DMS114 treated with DMSO at 0.1 percent for 48 hours (cell line): ENCODE results near the gene SOCS1.
"Not testable (repeated sequence)": the region's sequence is repeated elsewhere in the genome, so short reads cannot be mapped to it uniquely, and the experiment has no call there.

Experiments used
- DNase-seq: peaks from one replicate; lab custom pipeline; 2025; ENCODE audit not compliant: unreplicated experiment; lab: John Stamatoyannopoulos, UW

SOCS1 gene, protein sequence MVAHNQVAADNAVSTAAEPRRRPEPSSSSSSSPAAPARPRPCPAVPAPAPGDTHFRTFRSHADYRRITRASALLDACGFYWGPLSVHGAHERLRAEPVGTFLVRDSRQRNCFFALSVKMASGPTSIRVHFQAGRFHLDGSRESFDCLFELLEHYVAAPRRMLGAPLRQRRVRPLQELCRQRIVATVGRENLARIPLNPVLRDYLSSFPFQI

DNA sequence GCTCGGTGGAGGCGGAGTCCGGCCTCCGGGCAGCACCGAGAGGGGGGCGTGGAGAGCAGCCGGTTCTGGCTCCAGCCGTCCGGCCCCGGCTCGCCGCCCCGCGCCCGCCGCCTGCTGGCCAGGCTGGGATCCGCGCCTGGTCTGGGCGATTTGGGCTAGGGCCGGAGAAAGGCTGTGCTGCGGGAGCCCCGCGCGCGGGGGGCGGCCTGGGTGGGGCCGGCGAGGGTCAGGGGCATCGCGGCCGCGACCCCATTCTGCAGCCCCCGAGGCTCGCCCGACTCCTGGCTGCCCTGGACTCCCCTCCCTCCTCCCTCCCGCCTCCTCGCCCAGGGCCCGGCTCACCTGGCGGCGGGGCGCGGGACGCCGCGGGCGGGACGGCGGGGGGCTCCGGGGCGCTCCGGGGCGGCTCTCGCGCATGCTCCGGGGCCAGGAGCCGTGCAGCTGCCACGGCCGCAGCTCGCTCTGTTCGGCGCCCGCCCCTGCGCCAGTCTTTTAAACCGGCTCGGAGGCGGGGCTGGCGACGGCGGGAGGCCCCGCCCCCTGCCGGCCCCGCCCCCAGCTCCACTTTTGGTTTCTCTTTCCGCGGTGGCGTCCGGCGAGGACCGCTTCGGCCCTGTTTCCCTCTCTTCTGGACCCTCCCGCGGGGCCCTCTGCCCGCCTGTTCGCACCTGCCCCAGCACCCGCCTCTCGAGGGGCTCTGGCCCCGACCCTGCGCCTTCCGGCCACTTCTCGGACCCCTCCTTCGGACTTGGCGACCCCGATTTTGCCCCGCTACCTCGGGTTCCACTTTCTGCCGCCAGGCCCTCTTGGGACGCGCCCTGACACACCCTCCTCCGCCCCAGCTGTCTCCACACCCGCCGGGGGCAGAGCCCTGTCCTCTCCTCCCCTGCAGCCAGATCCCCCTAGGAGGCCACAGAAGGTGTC, at the start of gene SOCS1:
TSS of gene SOCS1 (minus strand) at position 468 of the 924 bp plus-strand sequence. CDS start 726 bp downstream, outside the sequence.
- DNase-seq: peak; percentile 58

DNA sequence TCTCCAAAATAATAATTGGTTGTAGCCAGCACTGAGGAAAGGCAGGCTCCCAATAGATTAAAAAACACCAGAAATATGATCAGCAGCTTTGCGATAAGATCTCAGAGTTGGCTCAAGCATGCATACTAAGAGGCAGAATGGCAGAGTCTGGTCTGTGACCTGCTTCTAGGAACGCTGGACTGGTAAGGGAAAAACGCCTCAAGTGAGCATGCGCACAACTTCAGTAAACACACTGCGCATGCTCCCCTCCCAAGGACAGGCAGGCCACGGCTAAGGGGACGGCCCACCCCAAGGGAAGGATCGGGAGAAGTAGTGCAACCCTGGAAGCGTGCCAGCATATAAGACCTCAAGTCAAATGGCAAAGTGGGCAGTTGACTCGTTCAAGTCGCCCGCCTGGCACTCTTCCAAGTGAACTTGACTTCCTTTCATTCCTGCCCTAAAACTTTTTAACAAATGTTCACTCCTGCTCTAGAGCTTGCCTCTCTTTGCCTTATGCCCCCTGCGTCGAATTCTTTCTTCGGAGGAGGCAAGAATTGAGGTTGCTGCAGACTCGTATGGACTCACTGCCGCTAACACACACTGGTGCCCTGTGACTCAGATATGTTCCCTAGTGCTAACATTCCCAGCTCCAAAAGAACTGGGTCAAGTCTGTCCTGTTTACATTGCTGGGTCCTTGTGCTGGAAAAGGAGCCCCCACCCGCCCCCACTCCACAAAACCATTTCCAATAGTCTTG, 47.6 kb upstream of the SOCS1 start:
- DNase-seq: no peak

DNA sequence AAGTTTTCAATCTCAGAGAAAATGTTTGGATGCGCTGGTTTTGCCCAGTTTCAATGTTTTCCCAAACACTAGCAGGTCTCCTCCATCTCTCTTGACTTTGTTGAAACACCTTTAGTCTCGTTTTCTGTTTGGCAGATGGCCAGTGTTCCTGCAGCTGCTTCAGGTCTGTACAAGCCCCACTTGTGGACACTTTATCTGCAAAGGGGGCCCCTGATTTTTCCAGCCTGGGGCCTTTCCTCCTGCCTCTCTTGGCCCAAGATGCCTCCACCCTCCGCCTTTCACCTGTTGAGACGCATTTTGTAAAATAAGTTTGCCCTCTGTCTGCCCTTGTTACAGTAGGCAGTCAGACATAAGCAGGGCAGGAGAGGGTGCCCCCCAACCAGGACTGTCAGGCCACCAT, 47.0 kb upstream of the SOCS1 start:
- DNase-seq: no peak

DNA sequence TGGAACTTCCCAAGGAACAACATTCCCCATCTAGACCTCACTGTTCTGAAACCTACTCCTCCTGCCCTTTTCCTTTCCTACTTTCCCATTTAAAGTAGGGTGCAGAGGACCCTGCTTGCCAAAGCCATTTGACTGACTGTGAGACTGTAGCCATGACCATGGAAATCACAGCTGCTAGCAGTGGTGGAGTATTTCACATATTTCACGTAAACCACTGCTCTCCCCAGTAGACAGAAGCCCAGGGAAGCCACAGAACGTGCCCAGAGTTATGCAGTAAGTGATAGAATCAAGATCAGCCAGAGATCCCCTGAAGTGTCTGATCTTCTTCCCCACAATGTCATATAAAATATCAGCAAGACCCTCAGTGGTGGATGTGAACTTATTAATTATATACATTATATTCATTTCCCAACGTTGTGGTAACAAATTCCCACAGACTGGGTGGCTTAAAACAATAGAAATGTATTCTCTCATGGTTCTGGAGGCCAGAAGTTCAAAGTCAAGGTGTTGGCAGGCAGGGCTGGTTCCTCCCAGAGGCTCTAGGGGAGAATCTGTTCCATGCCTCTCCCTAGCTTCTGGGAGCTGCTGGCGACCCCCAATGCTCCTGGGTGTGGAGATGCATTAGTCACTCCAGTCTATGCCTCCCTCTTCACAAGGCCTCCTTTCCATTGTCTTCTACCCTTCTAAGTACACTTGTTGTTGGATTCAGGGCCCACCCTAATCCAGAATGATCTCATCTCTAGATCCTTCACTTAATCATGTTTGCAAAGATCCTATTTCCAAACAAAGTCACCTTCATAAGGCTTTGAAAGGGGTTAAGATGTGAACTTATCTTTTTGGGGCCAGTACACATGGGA, 45.9 kb upstream of the SOCS1 start:
- DNase-seq: no peak

DNA sequence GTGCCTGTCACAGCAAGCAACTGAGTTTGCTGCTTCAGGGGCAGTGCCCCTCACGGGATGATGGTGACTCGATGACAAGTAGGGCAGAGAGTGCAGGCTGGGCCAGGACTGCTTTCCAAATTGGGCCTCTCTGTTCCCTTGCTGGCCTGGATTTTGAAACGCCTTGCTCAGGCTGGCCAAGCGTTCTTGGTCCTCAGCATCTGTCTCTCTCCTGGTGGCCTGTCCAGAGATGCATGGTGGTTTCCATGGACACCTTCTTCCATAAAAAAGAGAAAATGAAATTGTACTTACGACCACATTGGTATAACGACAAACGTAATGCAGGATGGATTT, 44.5 kb upstream of the SOCS1 start:
- DNase-seq: no peak

DNA sequence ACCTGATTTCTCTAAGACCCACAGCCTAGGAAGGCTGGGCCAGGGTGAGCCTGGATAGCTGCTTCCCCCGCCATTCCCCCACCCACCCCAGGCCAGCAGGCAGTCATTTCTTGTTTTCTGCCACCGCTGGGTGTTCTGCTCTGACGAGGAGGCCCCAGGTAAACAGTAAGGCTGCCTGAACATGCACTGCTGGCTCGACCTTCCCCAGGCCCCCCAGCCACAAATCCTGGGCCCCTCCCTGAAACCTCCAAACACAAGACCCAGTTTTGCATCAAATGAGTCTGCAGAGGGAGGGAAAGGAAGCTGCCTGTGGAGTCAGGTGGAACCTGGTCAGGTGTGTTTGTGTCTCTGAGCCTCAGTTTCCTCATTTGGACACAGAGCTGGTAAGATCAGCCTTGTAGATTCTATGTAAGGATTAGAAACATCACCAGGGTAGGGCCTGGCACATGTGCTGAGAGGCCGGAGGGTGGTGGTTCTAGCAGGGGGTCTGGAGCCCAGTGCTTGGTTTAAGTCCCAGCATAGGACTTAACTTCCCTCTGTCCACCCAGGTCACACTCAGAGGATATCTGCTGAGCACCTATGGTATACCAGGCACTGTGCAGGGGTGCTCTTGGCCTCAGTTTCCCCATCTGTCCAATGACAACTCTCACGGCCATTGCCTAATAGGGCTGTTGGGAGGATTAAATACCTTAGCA, 44.0 kb upstream of the SOCS1 start:
- DNase-seq: no peak

DNA sequence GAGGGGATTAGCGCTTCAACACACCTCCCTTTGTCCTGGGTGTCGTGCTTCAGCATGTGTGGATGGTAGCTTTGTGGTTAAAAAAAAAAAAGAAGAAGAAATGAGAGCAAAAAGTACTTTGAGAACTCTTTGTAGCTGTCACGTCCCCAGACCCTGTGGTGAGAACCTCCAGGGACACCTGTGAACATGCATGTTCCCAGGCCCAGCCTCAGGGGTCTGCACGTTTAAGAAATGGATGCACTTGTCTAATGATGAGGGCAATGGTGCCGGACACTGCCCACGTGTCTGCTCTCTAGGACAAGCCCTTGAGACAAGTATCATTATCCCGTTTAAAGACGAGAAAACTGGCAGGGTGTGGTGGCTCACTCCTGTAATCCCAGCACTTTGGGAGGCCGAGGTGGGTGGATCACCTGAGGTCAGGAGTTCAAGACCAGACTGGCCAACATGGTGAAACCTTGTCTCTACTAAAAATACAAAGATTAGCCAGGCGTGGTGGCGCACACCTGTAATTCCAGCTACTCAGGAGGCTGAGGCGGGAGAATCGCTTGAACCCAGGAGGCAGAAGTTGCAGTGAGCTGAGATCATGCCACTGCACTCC, 43.0 kb upstream of the SOCS1 start:
- not testable (repeated sequence) for DNase-seq

DNA sequence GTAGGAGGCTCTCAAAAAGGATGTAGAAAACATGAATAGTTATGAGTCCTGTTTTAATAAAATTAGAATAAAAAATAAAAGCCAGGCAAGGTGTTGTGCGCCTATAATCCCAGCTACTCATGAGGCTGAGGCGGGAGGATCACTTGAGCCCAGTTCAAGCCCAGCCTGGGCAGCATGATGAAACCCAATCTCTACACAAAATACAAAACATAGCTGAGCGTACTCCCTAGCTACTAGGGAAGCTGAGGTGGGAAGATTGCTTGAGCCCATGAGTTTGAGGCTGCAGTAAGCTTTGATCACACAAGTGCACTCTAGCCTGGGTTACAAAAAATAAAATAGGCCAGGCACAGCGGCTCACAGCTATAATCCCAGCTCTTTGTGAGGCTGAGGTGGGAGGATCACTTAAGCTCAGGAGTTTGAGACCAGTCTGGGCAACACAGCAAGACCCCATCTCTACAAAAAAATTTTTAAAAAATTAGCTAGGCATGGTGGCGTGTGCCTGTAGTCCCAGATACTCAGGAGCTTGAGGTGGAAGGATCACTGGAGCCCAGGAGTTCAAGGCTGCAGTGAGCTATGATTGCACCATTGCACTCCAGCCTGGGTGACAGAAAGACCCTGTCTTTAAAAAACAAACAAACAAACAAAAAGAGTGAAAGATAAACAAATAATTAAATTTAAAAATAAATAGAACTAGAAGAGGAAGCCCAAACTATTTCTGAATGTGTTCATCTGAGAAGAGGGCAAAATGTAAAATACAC, 42.3 kb upstream of the SOCS1 start:
- DNase-seq: no peak

DNA sequence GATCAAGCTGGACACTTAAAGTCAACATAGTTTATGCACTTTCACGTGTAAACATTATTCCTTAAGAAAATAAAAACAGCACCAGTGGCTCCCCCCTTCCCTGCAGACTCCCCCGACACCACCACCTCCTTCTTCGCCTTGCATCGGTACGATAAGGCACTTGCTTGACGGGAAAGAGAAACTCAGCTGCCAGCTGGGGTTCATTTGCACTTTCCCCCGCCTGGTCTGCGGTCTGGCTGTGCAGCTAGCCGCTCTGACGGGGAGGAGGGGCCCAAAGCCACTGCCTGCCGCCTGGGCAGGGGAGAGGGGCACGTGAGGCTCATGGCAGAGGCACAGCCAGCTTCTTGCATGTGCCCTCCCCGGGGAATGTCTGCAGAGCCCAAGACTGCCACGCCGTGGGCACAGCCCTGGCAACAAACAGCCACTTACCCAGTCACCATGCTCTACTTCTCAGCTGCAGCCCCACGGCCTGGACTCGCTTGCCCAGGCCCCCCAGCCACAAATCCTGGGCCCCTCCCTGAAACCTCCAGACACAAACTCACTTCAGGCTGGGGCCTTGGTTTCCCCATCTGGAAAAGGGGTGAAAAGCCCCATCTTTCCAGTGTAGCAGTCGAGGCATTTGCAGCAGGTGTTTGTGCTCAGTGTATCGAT, 41.6 kb upstream of the SOCS1 start:
- DNase-seq: no peak

DNA sequence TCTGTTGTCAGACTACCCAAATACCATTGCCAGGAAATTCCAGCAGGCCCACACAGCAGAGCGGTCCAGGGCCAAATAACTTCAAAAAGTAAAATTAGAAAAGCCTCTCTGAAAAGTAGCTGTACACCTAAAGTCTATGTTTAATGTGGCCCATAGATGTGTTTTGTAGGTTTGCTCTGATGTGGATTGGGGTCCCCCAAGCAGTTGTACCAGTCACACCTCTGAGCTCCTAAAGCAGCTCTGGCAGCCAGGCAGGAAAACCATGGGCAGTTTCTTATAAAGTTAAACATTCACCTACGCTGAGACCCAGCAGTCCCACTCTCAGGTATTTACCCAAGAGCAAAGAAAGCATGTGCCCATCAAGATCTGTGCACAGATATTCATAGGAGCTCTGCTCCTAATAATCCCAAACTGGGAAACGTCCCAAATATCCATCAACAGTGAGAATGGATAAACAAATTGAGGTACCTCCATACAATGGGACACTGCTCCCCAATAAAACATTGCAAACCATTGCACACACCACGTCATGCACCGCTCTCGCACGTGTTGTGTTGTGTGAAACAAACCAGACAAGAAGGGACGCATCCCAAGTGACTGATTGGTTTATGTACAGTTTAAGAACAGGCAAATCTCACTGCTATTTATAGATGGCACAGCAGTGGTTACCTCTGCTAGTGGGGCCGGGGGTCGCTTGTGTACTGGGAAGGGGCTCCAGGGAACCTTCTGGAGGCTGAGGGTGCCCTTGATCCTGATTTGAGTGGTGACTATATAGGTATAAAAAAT, 40.9 kb upstream of the SOCS1 start:
- DNase-seq: no peak

DNA sequence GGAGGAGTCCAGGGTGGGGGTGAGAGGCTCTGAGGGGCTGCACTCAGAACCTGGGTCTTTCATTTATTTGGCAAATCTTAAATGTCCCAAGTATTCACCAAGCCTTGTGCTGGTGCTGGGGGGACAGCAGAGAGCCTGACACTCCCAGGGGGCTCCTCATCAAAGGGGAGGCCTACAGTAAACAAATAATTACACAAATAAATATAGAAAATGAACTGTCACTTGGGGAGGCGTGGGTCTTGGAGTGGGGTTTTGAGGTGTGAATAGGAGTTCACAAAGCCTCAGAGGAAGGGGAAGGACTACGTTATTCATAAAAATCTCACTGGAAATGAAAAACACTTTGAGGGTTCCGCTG, 40.3 kb upstream of the SOCS1 start:
- DNase-seq: no peak

DNA sequence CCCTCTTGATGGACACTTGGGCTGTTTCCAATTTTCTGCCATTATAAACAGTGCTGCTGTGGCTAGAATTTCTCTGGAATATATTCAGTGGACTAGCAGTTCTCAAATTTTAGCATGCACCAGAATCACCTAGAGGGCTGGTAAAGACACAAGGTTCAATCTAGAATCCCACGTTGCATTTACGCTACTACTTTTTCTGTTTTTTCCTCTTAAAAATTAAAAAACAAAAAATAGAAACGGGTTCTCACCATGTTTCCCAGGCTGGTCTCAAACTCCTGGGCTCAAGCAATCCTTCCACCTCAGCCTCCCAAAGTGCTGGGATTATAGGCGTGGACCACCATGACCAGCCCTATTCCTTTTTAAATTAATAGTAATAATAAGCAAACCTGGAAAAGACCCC, 39.7 kb upstream of the SOCS1 start:
- DNase-seq: no peak

DNA sequence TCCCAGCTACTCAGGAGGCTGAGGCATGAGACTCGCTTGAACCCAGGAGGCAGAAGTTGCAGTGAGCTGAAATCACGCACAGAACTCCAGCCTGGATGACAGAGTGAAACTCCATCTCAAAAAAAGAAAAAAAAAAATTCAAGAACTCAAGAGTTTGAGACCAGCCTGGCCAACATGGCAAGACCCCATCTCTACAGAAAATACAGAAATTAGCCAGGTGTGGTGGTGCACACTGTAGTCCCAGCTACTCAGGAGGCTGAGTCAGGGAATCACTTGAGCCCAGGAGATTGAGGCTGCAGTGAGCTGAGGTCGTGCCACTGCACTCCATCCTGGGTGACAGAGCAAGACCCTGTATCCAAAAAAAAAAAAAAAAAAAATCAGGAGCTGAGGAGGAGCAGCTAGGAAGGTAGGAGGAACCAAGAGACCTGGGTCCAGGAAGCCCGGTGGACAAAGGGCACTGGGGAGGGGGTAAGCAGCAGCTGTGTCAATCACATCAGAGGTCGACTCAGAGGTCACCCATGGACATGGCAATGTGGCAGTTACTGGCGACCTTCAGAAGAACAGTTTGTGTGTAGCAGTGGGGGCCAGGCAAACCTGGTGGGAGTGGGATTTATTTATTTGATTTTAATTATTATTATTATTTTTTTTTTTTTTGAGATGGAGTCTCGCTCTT, 36.2 kb upstream of the SOCS1 start:
- no peak for DNase-seq

DNA sequence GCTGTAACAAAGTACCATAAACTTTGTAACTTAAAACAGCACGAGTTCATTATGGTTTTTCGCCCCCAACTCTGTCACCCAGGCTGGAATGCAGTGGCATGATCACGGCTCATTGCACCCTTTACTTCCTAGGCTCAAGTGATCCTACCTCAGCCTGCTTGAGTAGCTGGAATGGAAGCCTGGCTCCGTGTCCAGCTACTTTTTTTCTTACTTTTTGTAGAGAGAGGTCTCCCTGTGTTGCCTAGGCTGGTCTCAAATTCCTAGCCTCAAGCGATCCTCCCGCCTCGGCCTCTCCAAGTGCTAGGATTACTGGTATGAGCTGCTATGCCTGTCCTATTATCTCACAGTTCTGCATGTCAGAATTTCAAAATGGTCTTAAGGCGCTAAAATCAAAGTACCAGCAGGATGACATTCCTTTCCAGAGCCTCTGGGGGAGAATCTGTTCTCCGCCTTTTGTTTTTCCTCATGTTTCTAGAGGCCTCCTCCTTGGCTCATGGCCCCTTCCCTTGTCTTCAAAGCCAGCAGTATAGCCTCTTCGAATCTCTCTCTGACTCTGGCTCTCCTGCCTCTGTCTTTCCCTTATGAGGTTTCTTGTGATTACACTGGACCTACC, 35.2 kb upstream of the SOCS1 start:
- no peak for DNase-seq

DNA sequence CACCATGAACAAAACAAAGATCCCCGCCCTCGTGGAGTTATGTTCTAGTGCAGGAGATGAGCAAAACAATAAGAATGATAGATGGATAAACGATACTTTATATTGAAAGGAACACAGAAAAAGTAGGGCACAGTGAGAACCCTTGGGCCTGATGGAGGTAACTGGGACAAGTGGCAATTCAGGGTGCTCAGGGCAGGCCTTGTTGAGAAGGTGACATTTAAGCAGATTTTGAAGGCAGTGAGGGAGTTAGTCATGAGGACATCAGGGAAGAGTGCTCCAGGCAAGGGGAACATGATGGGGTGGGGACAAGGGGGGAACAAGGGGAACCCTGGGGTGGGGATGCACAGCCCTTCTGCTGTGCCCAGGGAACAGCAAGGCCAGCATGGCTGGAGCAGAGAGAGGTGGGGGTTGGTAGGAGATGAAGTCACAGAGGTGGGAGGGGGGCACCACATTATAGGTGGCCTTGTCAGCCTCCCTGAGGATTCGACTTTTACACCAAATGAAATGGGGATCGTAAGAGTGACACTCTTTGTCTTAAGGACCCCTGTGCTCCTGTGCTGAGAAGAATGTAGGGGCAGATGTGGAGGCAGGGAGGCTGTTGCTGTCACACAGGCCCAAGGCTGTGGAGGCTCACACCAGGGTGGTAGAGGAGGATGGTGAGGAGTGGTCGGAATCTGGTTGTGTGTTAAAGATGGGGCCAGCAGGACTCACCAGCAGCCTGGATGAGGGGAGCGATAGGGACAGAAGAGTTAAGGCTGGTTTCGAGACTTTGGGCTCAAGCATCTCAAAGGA, 34.3 kb upstream of the SOCS1 start:
- DNase-seq: no peak

DNA sequence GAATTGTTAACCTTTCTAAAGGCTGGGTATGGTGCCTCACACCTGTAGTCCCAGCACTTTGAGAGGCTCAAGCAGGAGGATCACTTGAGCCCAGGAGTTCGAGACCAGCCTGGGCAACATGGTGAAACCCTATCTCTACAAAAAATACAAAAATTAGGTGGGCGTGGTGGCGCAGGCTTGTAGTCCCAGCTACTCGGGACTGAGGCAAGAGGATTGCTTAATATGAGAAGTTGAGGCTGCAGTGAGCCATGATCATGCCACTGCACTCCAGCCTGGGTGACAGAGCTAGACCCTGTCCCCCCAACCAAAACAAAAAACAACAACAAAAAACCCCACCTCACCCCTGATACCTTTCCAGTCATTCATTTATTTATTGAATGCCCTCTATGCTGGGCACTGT, 33.7 kb upstream of the SOCS1 start:
- not testable (repeated sequence) for DNase-seq
